Measurements from ENCODE around the gene SYCN.
"Not testable (repeated sequence)": the region's sequence is repeated elsewhere in the genome, so short reads cannot be mapped to it uniquely, and the experiment has no call there.

Gene SYCN

GRCh38 chr19:39218230-39219007 is 14.4 kb upstream of the SYCN start:
- no peak for TF ChIP-seq CTCF (IDR thresholded peaks at IDR 0.05; ENCODE audit: borderline replicate concordance, control extremely low read depth, extremely low read depth, insufficient read depth, missing control alignments)
- in situ Hi-C loops (cut with MboI; ENCODE audit: low sequenced_read_pairs, unreplicated experiment): no loop called here
- no peak for DNase-seq (ENCODE audit: low spot score)

- DNase-seq (ENCODE audit: low spot score): no peak
- TF ChIP-seq CTCF (IDR thresholded peaks at IDR 0.05; ENCODE audit: borderline replicate concordance, control extremely low read depth, extremely low read depth, insufficient read depth, missing control alignments): no peak
- in situ Hi-C loops (cut with MboI; ENCODE audit: low sequenced_read_pairs, unreplicated experiment): no loop called here
Observed at GRCh38 chr19:39217094-39217493, 13.0 kb upstream of the SYCN start.

GRCh38 chr19:39215323-39215722 is 11.3 kb upstream of the SYCN start:
- in situ Hi-C loops (cut with MboI; ENCODE audit: low sequenced_read_pairs, unreplicated experiment): not testable (repeated sequence)

GRCh38 chr19:39212375-39212742 is 8.3 kb upstream of the SYCN start:
- TF ChIP-seq CTCF (IDR thresholded peaks at IDR 0.05; ENCODE audit: borderline replicate concordance, control extremely low read depth, extremely low read depth, insufficient read depth, missing control alignments): peak; percentile 32
- in situ Hi-C loops (cut with MboI; ENCODE audit: low sequenced_read_pairs, unreplicated experiment): no loop called here
- DNase-seq (ENCODE audit: low spot score): peak; percentile 57

More at GRCh38 chr19:39215323-39215722, 11.3 kb upstream of the SYCN start:
- DNase-seq (ENCODE audit: low spot score): not testable (repeated sequence)

GRCh38 chr19:39211731-39212374 is 7.8 kb upstream of the SYCN start:
- TF ChIP-seq CTCF (IDR thresholded peaks at IDR 0.05; ENCODE audit: borderline replicate concordance, control extremely low read depth, extremely low read depth, insufficient read depth, missing control alignments): no peak
- in situ Hi-C loops (cut with MboI; ENCODE audit: low sequenced_read_pairs, unreplicated experiment): no loop called here
- no peak for DNase-seq (ENCODE audit: low spot score)

- DNase-seq (ENCODE audit: low spot score): no peak
- no peak for TF ChIP-seq CTCF (IDR thresholded peaks at IDR 0.05; ENCODE audit: borderline replicate concordance, control extremely low read depth, extremely low read depth, insufficient read depth, missing control alignments)
- in situ Hi-C loops (cut with MboI; ENCODE audit: low sequenced_read_pairs, unreplicated experiment): no loop called here
Observed at GRCh38 chr19:39209196-39209595, 5.1 kb upstream of the SYCN start.

- in situ Hi-C loops (cut with MboI; ENCODE audit: low sequenced_read_pairs, unreplicated experiment): no loop called here
- DNase-seq (ENCODE audit: low spot score): peak; percentile 4
- TF ChIP-seq CTCF (IDR thresholded peaks at IDR 0.05; ENCODE audit: borderline replicate concordance, control extremely low read depth, extremely low read depth, insufficient read depth, missing control alignments): no peak
Observed at GRCh38 chr19:39208175-39208795, 4.2 kb upstream of the SYCN start.

All from GM13976 (cell line).